IPS DF 6.9 (cell line): Measurements from ENCODE around the gene CPLX1.

ENCODE experiments used
- DNase-seq: peaks from one replicate; pipeline ENCODE4 v3.0.0-alpha.2; 2013; ENCODE audit warnings: low read depth, low spot score
- H3K27ac ChIP-seq: one replicate; pipeline ENCODE4 v1.5.1; 2013; ENCODE audit warnings: low read length, control low read depth
- H3K27me3 ChIP-seq: 2 replicates; pipeline ENCODE4 v1.6.1; 2013; ENCODE audit warnings: mild to moderate bottlenecking, low read length; ENCODE audit not compliant: control insufficient read depth, insufficient read depth
- H3K36me3 ChIP-seq: 2 replicates; pipeline ENCODE4 v1.6.1; 2013; ENCODE audit warnings: low read length; ENCODE audit not compliant: control insufficient read depth, insufficient read depth
- H3K4me1 ChIP-seq: 2 replicates; pipeline ENCODE4 v1.6.1; 2013; ENCODE audit warnings: low read length; ENCODE audit not compliant: control insufficient read depth, insufficient read depth
- H3K4me3 ChIP-seq: 2 replicates; pipeline ENCODE4 v1.5.1; 2013; ENCODE audit warnings: mild to moderate bottlenecking, low read length
- H3K9me3 ChIP-seq: 2 replicates; pipeline ENCODE4 v1.6.1; 2013; ENCODE audit warnings: low read length, inconsistent platforms; ENCODE audit not compliant: control insufficient read depth, insufficient read depth
- WGBS: extraction: QIAGEN DNeasy Blood & Tissue Kit; methylation state at CpG from one replicate; pipeline ENCODE4 v1.1.7; 2013; ENCODE audit warnings: mixed read lengths, missing lambda C conversion rate; ENCODE audit not compliant: insufficient read length, insufficient coverage; 5-methylcytosine and 5-hydroxymethylcytosine counted together

CPLX1 gene

DNA sequence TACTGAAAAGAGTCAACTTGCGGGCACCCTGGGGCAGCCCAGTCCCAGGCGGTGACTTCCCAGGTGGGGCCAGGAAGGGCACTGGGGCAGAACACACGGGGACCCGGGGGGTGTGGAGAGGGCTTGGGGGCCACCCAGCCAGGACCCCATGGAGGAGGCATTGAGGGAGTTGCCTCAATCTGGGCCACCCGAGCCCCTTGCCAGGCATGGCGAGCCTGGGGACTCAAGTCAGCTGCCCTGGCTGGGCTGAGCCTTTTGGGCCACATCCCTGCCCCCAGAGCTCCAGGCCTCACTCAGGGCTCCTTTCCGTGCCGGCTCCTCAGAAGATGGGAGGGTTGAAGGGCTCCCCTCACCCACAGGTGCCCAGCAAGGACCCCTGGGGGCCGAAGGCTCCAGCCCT is 6.6 kb upstream of the CPLX1 start:
- no peaks in the 10 kb centered on the region for H3K9me3 ChIP-seq
- H3K36me3 ChIP-seq, result no peaks in the 10 kb centered on the region; the same call in 1 of the 2 replicates
- no peak overlapping the region for H3K27ac ChIP-seq
- WGBS, result no CpG with 5 or more reads among the region's 9 CpGs
- peaks cover 8% of the 10 kb centered on the region; the same call in 1 of the 2 replicates for H3K27me3 ChIP-seq
- no peak for DNase-seq
- no peak overlapping the region for H3K4me3 ChIP-seq
- peaks cover 2% of the 10 kb centered on the region; the same call in 1 of the 2 replicates for H3K4me1 ChIP-seq

DNA sequence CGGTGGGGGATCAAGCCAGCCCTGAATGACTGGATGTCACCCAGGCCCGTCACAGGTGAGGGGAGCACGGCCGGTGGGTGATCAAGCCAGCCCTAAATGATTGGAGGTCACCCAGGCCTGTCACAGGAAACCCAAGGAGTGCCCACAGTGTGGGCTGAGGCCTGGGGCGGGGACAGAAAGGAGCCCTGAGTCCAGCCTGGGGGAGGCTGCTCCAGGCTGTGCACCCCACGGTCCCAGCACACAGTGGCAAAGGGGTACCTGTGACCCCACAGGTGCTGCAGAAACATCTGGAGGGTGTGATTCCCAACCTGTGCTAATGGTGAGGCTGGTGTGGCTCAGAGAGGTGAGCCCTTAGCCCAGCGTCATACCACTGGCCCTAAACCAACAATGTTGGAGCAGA is 6.2 kb upstream of the CPLX1 start:
- H3K9me3 ChIP-seq, result no peaks in the 10 kb centered on the region
- H3K27ac ChIP-seq, result no peak overlapping the region
- WGBS, result no CpG with 5 or more reads among the region's 7 CpGs
- no peaks in the 10 kb centered on the region; the same call in 1 of the 2 replicates for H3K36me3 ChIP-seq
- H3K4me1 ChIP-seq, result peaks cover 2% of the 10 kb centered on the region; the same call in 1 of the 2 replicates
- H3K4me3 ChIP-seq, result no peak overlapping the region
- H3K27me3 ChIP-seq, result peaks cover 12% of the 10 kb centered on the region; the same call in 1 of the 2 replicates
- DNase-seq, result no peak

DNA sequence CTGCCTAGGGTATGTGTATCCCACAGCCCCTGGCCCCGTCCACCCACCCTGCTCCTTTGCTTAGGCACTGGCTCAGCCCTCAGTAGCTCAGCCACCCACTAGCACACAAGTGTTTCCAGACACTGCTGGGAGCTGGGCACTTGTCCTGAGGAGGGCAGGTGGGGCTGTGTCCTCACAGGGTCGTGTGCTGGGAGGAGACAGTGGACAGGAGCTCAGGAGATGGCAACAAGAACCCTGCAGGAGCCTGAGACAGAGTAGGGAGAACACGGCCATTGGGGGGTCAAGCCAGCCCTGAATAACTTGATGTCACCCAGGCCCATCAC is 5.5 kb upstream of the CPLX1 start:
- no peak overlapping the region for H3K4me3 ChIP-seq
- no peaks in the 10 kb centered on the region; the same call in 1 of the 2 replicates for H3K36me3 ChIP-seq
- no peak for DNase-seq
- WGBS, result no CpG with 5 or more reads among the region's 3 CpGs
- peaks cover 13% of the 10 kb centered on the region; the same call in 1 of the 2 replicates for H3K27me3 ChIP-seq
- H3K4me1 ChIP-seq, result peaks cover 2% of the 10 kb centered on the region; the same call in 1 of the 2 replicates
- H3K9me3 ChIP-seq, result no peaks in the 10 kb centered on the region
- no peak overlapping the region for H3K27ac ChIP-seq

DNA sequence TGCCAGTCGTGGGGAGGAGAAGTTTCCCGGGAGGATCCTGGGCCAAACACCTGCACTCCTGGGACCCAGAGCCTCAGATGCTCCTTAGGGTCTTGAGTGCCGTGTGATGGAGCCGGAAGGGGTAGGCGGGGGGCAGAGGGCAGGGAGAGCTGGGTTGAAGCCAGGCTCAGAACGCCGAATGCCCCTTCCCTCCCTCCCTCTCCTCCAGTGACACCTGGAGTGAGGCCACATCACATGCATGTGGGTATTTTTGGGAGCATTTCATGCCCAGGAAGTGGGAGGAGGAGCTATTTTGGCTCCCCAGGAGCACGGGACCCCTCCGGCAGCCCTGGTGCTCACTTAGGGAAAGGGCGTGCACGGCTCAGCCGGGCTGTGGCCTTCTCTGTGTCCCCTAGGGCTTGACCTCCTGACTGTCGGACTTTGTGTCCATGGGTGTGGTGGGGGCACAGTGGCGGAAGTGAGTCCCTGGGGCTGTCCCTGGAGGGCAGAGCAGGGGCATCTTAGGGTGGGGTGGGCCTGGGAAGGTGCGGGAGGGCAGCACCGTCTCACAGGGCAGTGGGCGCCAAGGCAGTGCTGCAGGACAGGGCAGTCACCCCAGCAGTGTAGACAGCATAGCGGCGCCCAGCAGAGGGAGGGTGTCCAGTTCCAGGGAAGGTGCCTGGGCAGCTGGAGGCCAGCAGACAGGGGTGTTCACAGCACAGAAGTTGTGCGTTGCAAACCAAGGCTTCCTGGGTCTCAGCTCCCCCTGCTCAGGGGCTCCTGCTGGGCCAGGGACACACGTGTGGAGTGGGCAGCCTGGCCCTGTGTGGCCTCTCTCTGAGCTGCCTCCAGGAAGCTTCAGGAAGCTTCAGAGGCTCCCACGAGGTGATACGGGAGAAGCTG is 4.9 kb upstream of the CPLX1 start:
- Histone ChIP-seq H3K27ac (no peak overlapping the region), H3K4me3 (no peak overlapping the region), H3K4me1 (peaks cover 2% of the 10 kb centered on the region; the same call in 1 of the 2 replicates), H3K36me3 (no peaks in the 10 kb centered on the region; the same call in 1 of the 2 replicates), H3K27me3 (peaks cover 13% of the 10 kb centered on the region; the same call in 1 of the 2 replicates), H3K9me3 (no peaks in the 10 kb centered on the region)
- WGBS, result no CpG with 5 or more reads among the region's 23 CpGs
- no peak for DNase-seq

DNA sequence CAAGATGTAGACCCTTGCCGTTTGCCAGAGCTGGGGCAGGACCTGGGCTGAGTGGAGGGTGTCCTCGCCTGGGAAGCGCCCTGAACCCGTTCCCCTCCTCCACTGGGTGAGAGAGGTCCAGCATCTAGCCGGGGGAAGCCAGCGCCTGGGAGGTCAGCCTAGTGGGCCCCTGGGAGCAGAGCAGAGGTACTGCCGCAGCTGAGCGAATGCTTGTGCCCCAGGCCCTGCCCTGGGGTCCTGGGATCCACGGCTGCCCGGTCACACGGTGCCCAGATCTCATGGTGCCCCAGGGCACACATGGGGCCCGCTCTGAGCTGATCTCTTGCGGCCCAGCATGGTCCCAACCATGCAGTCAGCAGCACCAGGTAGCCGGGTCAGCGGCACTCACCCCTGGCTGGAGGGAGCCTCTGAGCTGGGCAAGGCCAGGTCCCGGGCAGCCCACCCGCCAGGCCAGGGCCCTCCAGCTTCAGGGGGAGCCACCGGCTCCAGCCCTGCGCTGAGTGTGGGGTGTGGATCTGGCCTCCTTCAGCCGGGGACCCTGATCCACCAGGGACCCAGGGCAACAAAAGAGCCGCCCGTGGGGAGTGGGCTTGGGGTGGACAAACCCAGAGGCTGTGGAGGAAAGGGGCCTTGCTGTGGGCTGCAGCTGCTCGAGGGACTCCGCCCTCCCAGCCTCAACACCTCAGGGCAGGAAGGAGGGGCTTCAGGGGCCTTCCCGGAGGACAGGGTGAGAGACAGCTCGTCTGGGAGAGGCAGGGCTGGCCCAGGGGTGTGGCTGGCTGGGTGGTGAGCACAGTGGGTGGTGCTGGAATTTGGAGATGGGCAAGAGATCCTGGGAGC is 4.1 kb upstream of the CPLX1 start:
- no peaks in the 10 kb centered on the region; the same call in 1 of the 2 replicates for H3K36me3 ChIP-seq
- no peak overlapping the region for H3K27ac ChIP-seq
- WGBS, result no CpG with 5 or more reads among the region's 26 CpGs
- H3K9me3 ChIP-seq, result no peaks in the 10 kb centered on the region
- DNase-seq, result no peak
- H3K4me1 ChIP-seq, result peaks cover 2% of the 10 kb centered on the region; the same call in 1 of the 2 replicates
- H3K27me3 ChIP-seq, result peaks cover 16% of the 10 kb centered on the region; the same call in 1 of the 2 replicates
- H3K4me3 ChIP-seq, result no peak overlapping the region

DNA sequence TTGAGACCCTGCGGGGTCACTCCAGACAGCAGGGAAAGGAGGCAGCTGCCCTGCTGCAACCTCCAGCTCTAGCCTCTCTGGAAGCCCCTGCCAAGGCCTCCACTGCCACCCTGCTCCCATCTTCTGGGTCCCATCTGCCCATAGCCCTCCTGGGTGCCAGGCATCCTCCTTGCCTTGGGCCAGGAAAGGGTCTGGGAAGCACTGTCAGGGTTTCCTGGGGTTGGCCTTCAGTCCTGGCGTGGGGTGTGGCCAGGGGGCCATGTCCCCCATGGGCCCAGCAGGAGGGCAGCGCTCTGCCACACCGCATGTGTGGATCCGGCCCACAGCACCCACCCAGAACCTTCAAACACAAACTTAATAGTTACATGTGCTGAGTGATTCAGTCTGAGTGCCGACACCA is 3.4 kb upstream of the CPLX1 start:
- Histone ChIP-seq H3K4me3 (no peak overlapping the region), H3K4me1 (peaks cover 2% of the 10 kb centered on the region; the same call in 1 of the 2 replicates), H3K27ac (no peak overlapping the region), H3K36me3 (no peaks in the 10 kb centered on the region; the same call in 1 of the 2 replicates), H3K9me3 (no peaks in the 10 kb centered on the region), H3K27me3 (peaks cover 22% of the 10 kb centered on the region)
- no CpG with 5 or more reads among the region's 6 CpGs for whole genome bisulfite sequencing
- DNase-seq, result no peak

DNA sequence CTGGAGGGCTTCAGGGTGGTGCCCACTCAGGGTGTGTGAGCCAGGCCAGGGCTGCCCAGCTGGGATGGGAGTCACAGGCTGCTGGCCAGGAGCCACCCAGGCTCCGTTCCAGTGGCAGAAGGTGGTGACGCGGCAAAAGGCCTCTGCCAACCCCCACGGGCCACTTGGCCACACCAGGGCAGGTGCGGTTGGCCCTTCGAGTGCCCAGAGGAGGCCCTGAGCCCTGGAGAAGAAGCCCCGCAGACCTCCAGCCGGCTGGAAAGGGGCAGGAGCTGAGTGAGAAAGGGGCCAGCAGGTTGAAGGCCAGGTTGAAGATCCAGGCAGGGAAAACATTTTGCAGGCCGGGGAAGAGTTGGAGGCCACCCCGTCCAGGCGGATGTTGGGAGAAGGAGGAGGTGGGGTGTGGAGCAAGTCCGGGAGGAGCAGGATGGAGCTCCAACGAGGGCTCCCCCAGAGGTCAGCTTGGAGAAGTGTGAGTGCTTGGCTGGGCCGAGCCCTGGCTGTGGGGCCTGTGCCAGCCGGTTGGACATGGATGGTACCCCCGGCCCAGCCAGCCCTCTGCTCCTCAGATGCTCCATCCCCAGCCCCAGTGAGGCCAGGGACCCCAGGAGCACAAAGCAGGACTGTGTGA is 2.8 kb upstream of the CPLX1 start:
- whole genome bisulfite sequencing, result no CpG with 5 or more reads among the region's 16 CpGs
- H3K27me3 ChIP-seq, result peaks cover 28% of the 10 kb centered on the region
- no peaks in the 10 kb centered on the region for H3K9me3 ChIP-seq
- peaks cover 4% of the 10 kb centered on the region; the same call in 1 of the 2 replicates for H3K4me1 ChIP-seq
- H3K36me3 ChIP-seq, result no peaks in the 10 kb centered on the region; the same call in 1 of the 2 replicates
- no peak overlapping the region for H3K27ac ChIP-seq
- H3K4me3 ChIP-seq, result no peak overlapping the region
- no peak for DNase-seq

DNA sequence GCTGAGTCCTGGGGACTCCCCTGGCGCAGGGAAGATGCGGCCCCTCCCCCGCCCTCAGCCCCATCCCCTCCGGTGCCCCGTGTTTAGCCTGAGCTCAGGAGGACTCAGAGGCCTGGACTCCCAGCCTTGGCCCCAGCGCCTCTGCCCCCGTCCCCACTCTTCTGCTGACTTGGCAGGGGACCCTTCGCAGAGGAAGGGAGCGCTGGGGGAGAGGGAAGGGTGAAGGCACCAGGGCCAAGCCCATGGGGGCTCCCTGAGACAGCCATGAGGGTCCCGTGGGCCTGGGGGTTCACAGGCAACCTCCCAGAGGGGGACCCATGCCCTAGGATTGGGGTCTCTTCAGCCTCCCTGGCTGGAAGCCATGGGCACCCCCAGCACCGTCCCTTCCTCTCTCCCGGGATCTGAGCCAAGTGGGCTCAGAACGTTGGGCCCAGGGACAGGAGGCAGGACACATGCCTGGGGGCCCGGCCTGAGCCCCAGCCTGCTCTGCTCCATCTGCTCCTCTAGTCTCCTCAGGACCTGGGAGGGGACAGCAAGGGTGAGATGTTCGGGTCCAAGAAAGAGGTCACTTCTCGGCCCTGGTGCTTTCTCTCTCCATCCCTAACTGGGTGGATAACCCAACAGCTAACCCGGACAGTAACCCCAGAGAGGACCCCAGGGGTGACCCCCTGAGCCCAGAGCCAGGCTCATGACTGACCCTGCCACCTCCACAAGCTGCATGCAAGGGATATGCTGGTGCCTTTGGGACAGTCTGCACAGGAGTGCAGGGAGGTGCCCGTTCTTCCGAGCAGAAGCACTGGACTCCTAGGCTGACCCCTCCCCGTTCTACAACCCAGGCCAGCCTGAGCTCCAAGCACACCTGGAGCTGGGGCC is 1.5 kb upstream of the CPLX1 start:
- peaks cover 4% of the 10 kb centered on the region; the same call in 1 of the 2 replicates for H3K4me1 ChIP-seq
- H3K4me3 ChIP-seq, result no peak overlapping the region
- H3K36me3 ChIP-seq, result no peaks in the 10 kb centered on the region; the same call in 1 of the 2 replicates
- no peak for DNase-seq
- H3K9me3 ChIP-seq, result no peaks in the 10 kb centered on the region
- H3K27ac ChIP-seq, result no peak overlapping the region
- peaks cover 33% of the 10 kb centered on the region for H3K27me3 ChIP-seq
- no CpG with 5 or more reads among the region's 20 CpGs for whole genome bisulfite sequencing

DNA sequence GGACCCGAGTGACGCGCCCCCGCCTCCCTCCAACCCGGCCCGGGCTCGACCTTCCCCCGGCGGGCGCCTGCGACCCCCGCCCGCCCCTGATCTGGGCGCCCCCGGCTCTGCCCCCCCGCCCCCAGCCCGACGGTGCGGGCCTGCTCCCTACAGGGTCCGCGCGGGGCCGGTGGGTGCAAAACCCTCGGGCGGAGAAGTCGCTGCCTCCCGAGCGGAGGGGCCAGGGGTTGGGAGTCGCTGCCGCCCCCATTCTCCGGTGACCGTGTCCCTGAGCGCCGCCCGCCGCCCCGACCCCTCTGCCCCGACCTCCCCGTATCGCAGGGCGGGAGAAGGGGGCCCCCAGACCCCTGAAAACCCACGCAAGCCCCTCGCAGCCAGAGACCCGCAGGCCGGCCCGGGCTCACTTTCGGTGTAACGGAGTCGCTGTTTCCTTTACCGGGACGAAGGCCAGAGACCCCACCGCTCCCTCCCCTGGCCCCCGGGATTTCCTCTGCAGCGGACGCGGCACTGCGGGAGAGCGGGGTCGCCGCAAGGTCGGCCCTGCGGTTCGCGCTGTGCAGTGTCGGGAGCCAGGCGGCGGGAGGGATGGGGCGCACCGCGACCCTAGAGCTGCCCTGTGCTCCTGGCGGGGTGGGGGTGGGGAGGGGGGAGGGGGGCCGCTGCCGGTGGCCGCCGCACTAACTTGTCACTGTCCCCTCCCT is 729 bp upstream of the CPLX1 start:
- no CpG with 5 or more reads among the region's 75 CpGs for WGBS
- H3K4me1 ChIP-seq, result peaks cover 4% of the 10 kb centered on the region; the same call in 1 of the 2 replicates
- H3K9me3 ChIP-seq, result no peaks in the 10 kb centered on the region
- no peaks in the 10 kb centered on the region; the same call in 1 of the 2 replicates for H3K36me3 ChIP-seq
- DNase-seq, result no peak
- peak overlapping the region; percentile 50; the same call in 1 of the 2 replicates for H3K4me3 ChIP-seq
- H3K27me3 ChIP-seq, result peaks cover 34% of the 10 kb centered on the region
- H3K27ac ChIP-seq, result no peak overlapping the region
